SJCRH30 (cell line): ENCODE results near the gene GPC5. TPM values are rescaled to one million over a fixed set of nuclear protein-coding genes. Genes with fewer than 3 reads are reported as not detected.
"Not testable (repeated sequence)": the region's sequence is repeated elsewhere in the genome, so short reads cannot be mapped to it uniquely, and the experiment has no call there.

ENCODE experiments used
- DNase-seq, 2 experiments: peaks; one replicate each; pipeline ENCODE4 v3.0.0-alpha.2; 2015 to 2020
- H3K27ac ChIP-seq: fragments of 250-450 bp; sonication (Bioruptor Pico); 2 replicates; pipeline ENCODE4 v1.5.1; 2020; ENCODE audit warnings: mild to moderate bottlenecking, moderate library complexity
- H3K27me3 ChIP-seq: fragments of 250-450 bp; sonication (Bioruptor Pico); 2 replicates; pipeline ENCODE4 v1.5.1; 2020; ENCODE audit warnings: mild to moderate bottlenecking, moderate library complexity
- H3K36me3 ChIP-seq: fragments of 250-450 bp; sonication (Bioruptor Pico); 2 replicates; pipeline ENCODE4 v1.5.1; 2020; ENCODE audit warnings: mild to moderate bottlenecking, moderate library complexity
- H3K4me1 ChIP-seq: fragments of 250-450 bp; sonication (Bioruptor Pico); 2 replicates; pipeline ENCODE4 v1.5.1; 2020; ENCODE audit warnings: mild to moderate bottlenecking, moderate library complexity
- H3K4me3 ChIP-seq: fragments of 250-450 bp; sonication (Bioruptor Pico); 2 replicates; pipeline ENCODE4 v1.5.1; 2020; ENCODE audit warnings: mild to moderate bottlenecking, moderate library complexity
- H3K9me3 ChIP-seq: fragments of 250-450 bp; sonication (Bioruptor Pico); replicated peaks from 2 replicates; pipeline ENCODE4 v1.5.1; 2020; ENCODE audit warnings: mild to moderate bottlenecking, moderate library complexity
- total RNA-seq: library from RNA; depleted of rRNA; stranded (reverse); fragments of >200 nt; shearing (Covaris generic); gene quantifications from 2 replicates; pipeline ENCODE4 v1.2.3, GENCODE V29; 2014; rRNA removed

GPC5 gene
- total RNA-seq, result 0.18 and 0.49 TPM in 2 replicates

- no peak within 1 kb of the TSS for H3K27ac ChIP-seq
- DNase-seq, result peak; percentile 31 to 53
- H3K4me3 ChIP-seq, result peak within 1 kb of the TSS; percentile 32
- H3K27me3 ChIP-seq, result no peaks in the 10 kb centered on the region
- H3K36me3 ChIP-seq, result no peaks in the 10 kb centered on the region
- H3K4me1 ChIP-seq, result no peaks in the 10 kb centered on the region
- H3K9me3 ChIP-seq, result no peaks in the 10 kb centered on the region
Observed at GRCh38 chr13:91398413-91399188, at the start of gene GPC5. TSS of gene GPC5 (plus strand) at chr13:91398621.

- H3K4me1 ChIP-seq, result peaks cover 8% of the 10 kb centered on the region
- peak overlapping the region; percentile 66 for H3K27ac ChIP-seq
- no peaks in the 10 kb centered on the region for H3K9me3 ChIP-seq
- peak; percentile 82 to 89 for DNase-seq
- no peaks in the 10 kb centered on the region for H3K27me3 ChIP-seq
- peak overlapping the region; percentile 97 for H3K4me3 ChIP-seq
- peaks cover 48% of the 10 kb centered on the region for H3K36me3 ChIP-seq
Observed at GRCh38 chr13:91348906-91349435, 49.5 kb upstream of the GPC5 start.

- H3K36me3 ChIP-seq, result peaks cover 61% of the 10 kb centered on the region
- H3K27ac ChIP-seq, result no peak overlapping the region; the same call in 1 of the 2 replicates
- no peaks in the 10 kb centered on the region for H3K27me3 ChIP-seq
- peaks cover 8% of the 10 kb centered on the region for H3K4me1 ChIP-seq
- peak overlapping the region; percentile 97 for H3K4me3 ChIP-seq
- DNase-seq, result no peak
- no peaks in the 10 kb centered on the region for H3K9me3 ChIP-seq
Observed at GRCh38 chr13:91349992-91350911, 48.2 kb upstream of the GPC5 start.

- H3K27ac ChIP-seq, result no peak overlapping the region
- H3K36me3 ChIP-seq, result peaks cover 69% of the 10 kb centered on the region
- H3K27me3 ChIP-seq, result no peaks in the 10 kb centered on the region; the same call in 1 of the 2 replicates
- DNase-seq, result no peak
- H3K4me1 ChIP-seq, result peaks cover 8% of the 10 kb centered on the region
- H3K9me3 ChIP-seq, result no peaks in the 10 kb centered on the region
- H3K4me3 ChIP-seq, result no peak overlapping the region
Observed at GRCh38 chr13:91351123-91351522, 47.3 kb upstream of the GPC5 start.

- H3K4me1 ChIP-seq, result peaks cover 8% of the 10 kb centered on the region
- H3K4me3 ChIP-seq, result no peak overlapping the region
- no peak for DNase-seq
- H3K9me3 ChIP-seq, result no peaks in the 10 kb centered on the region
- H3K36me3 ChIP-seq, result peaks cover 76% of the 10 kb centered on the region
- H3K27ac ChIP-seq, result no peak overlapping the region
- no peaks in the 10 kb centered on the region; the same call in 1 of the 2 replicates for H3K27me3 ChIP-seq
Observed at GRCh38 chr13:91351980-91352379, 46.4 kb upstream of the GPC5 start.

GRCh38 chr13:91352891-91353290 is 45.5 kb upstream of the GPC5 start:
- H3K27me3 ChIP-seq, DNase-seq: not testable (repeated sequence)

GRCh38 chr13:91353494-91353893 is 44.9 kb upstream of the GPC5 start:
- Histone ChIP-seq H3K9me3 (no peaks in the 10 kb centered on the region), H3K27ac (no peak overlapping the region), H3K27me3 (peaks cover 3% of the 10 kb centered on the region; the same call in 1 of the 2 replicates), H3K36me3 (peaks cover 85% of the 10 kb centered on the region), H3K4me3 (no peak overlapping the region), H3K4me1 (peaks cover 8% of the 10 kb centered on the region)
- no peak for DNase-seq

More at GRCh38 chr13:91352891-91353290, 45.5 kb upstream of the GPC5 start:
- H3K4me1 ChIP-seq, H3K27ac ChIP-seq, H3K9me3 ChIP-seq, H3K4me3 ChIP-seq: not testable (repeated sequence)
- peaks cover 79% of the 10 kb centered on the region for H3K36me3 ChIP-seq

- Histone ChIP-seq H3K27ac (no peak overlapping the region), H3K4me1 (peaks cover 7% of the 10 kb centered on the region), H3K4me3 (no peak overlapping the region), H3K36me3 (peaks cover 75% of the 10 kb centered on the region), H3K27me3 (peaks cover 3% of the 10 kb centered on the region; the same call in 1 of the 2 replicates), H3K9me3 (no peaks in the 10 kb centered on the region)
- DNase-seq, result no peak
Observed at GRCh38 chr13:91355099-91355825, 43.2 kb upstream of the GPC5 start.

GRCh38 chr13:91355826-91356710 is 42.4 kb upstream of the GPC5 start:
- Histone ChIP-seq H3K27me3 (peaks cover 3% of the 10 kb centered on the region; the same call in 1 of the 2 replicates), H3K4me1 (0 out of 2 replicates have a peak, but pooled peaks cover 2% of the 10 kb centered on the region), H3K27ac (no peak overlapping the region), H3K36me3 (peaks cover 67% of the 10 kb centered on the region), H3K4me3 (no peak overlapping the region), H3K9me3 (no peaks in the 10 kb centered on the region)
- DNase-seq, result no peak

GRCh38 chr13:91356919-91357612 is 41.4 kb upstream of the GPC5 start:
- Histone ChIP-seq H3K36me3 (peaks cover 57% of the 10 kb centered on the region), H3K4me1 (0 out of 2 replicates have a peak, but pooled peaks cover 2% of the 10 kb centered on the region)

GRCh38 chr13:91357613-91358386 is 40.6 kb upstream of the GPC5 start:
- Histone ChIP-seq H3K27me3 (peaks cover 3% of the 10 kb centered on the region; the same call in 1 of the 2 replicates), H3K9me3 (no peaks in the 10 kb centered on the region), H3K36me3 (peaks cover 50% of the 10 kb centered on the region)

More at GRCh38 chr13:91356919-91357612, 41.4 kb upstream of the GPC5 start:
- H3K27ac ChIP-seq, result no peak overlapping the region
- no peak overlapping the region for H3K4me3 ChIP-seq
- peaks cover 3% of the 10 kb centered on the region; the same call in 1 of the 2 replicates for H3K27me3 ChIP-seq
- no peak for DNase-seq
- H3K9me3 ChIP-seq, result no peaks in the 10 kb centered on the region

GRCh38 chr13:91358387-91358782 is 40.0 kb upstream of the GPC5 start:
- Histone ChIP-seq H3K36me3 (peaks cover 44% of the 10 kb centered on the region), H3K9me3 (no peaks in the 10 kb centered on the region), H3K27me3 (peaks cover 3% of the 10 kb centered on the region; the same call in 1 of the 2 replicates), H3K27ac (no peak overlapping the region), H3K4me3 (no peak overlapping the region), H3K4me1 (no peaks in the 10 kb centered on the region)
- no peak for DNase-seq

More at GRCh38 chr13:91357613-91358386, 40.6 kb upstream of the GPC5 start:
- no peak overlapping the region for H3K4me3 ChIP-seq
- DNase-seq, result no peak
- no peak overlapping the region for H3K27ac ChIP-seq
- no peaks in the 10 kb centered on the region for H3K4me1 ChIP-seq
